GM21381 (cell line): Measurements from ENCODE around the gene AGBL1.
"Not testable (repeated sequence)": the region's sequence is repeated elsewhere in the genome, so short reads cannot be mapped to it uniquely, and the experiment has no call there.

Source experiments
- ATAC-seq: cut with Tn5 transposase; IDR thresholded peaks from one replicate; pipeline ENCODE4 v1.9.1; 2021; ENCODE audit warnings: mild to moderate bottlenecking, moderate library complexity; ENCODE audit not compliant: unreplicated experiment

The AGBL1 gene

GRCh38 chr15:86392296-86392695 is 312.6 kb downstream of the AGBL1 start:
- ATAC-seq = no peak

- no peak for ATAC-seq
Observed at GRCh38 chr15:86392874-86393273, 313.2 kb downstream of the AGBL1 start.

- ATAC-seq = no peak
Observed at GRCh38 chr15:86394866-86395265, 315.2 kb downstream of the AGBL1 start.

GRCh38 chr15:86399041-86399954 is 319.6 kb downstream of the AGBL1 start:
- no peak for ATAC-seq

- no peak for ATAC-seq
Observed at GRCh38 chr15:86403221-86403620, 323.6 kb downstream of the AGBL1 start.

- no peak for ATAC-seq
Observed at GRCh38 chr15:86403914-86404583, 324.4 kb downstream of the AGBL1 start.

GRCh38 chr15:86408261-86408660 is 328.6 kb downstream of the AGBL1 start:
- ATAC-seq = no peak

GRCh38 chr15:86411916-86412315 is 332.2 kb downstream of the AGBL1 start:
- ATAC-seq = no peak

- no peak for ATAC-seq
Observed at GRCh38 chr15:86413191-86413590, 333.5 kb downstream of the AGBL1 start.

GRCh38 chr15:86425746-86426145 is 346.1 kb downstream of the AGBL1 start:
- no peak for ATAC-seq

- no peak for ATAC-seq
Observed at GRCh38 chr15:86432861-86433260, 353.2 kb downstream of the AGBL1 start.

- ATAC-seq = no peak
Observed at GRCh38 chr15:86433983-86434382, 354.3 kb downstream of the AGBL1 start.

- ATAC-seq = no peak
Observed at GRCh38 chr15:86439614-86440013, 359.9 kb downstream of the AGBL1 start.

- no peak for ATAC-seq
Observed at GRCh38 chr15:86444527-86444926, 364.9 kb downstream of the AGBL1 start.

- ATAC-seq = no peak
Observed at GRCh38 chr15:86445579-86446252, 366.0 kb downstream of the AGBL1 start.

GRCh38 chr15:86446253-86446640 is 366.6 kb downstream of the AGBL1 start:
- ATAC-seq = no peak

- not testable (repeated sequence) for ATAC-seq
Observed at GRCh38 chr15:86465470-86466039, 385.9 kb downstream of the AGBL1 start.

- ATAC-seq = no peak
Observed at GRCh38 chr15:86481720-86482119, 402.0 kb downstream of the AGBL1 start.

GRCh38 chr15:86483936-86484335 is 404.3 kb downstream of the AGBL1 start:
- no peak for ATAC-seq

- ATAC-seq = no peak
Observed at GRCh38 chr15:86488046-86488445, 408.4 kb downstream of the AGBL1 start.

- ATAC-seq = no peak
Observed at GRCh38 chr15:86489981-86490380, 410.3 kb downstream of the AGBL1 start.
